Activated CD4-positive, alpha-beta T cell treated with anti-CD3 and anti-CD28 coated beads for 1 hour (primary cell): Measurements from ENCODE around the gene CCDC88B.

Source experiments
- DNase-seq: peaks from one replicate; pipeline ENCODE4 v3.0.0-alpha.2; 2020

CCDC88B gene

GRCh38 chr11:64339754-64340408 is at the start of gene CCDC88B:
TSS of gene CCDC88B (plus strand) at chr11:64340204. CDS start at chr11:64340267, 63 bp downstream.
- peak; percentile 75 for DNase-seq

GRCh38 chr11:64290352-64291261 is 49.4 kb upstream of the CCDC88B start:
- no peak for DNase-seq

- DNase-seq = no peak
Observed at GRCh38 chr11:64291262-64291751, 48.7 kb upstream of the CCDC88B start, which contains the start of gene KCNK4. TSS of gene KCNK4 (plus strand) at chr11:64291302. CDS start at chr11:64293019, 1,717 bp downstream.

- DNase-seq = no peak
Observed at GRCh38 chr11:64291752-64292459, 48.1 kb upstream of the CCDC88B start.

- DNase-seq = no peak
Observed at GRCh38 chr11:64292460-64293254, 47.3 kb upstream of the CCDC88B start.

GRCh38 chr11:64294774-64295173 is 45.2 kb upstream of the CCDC88B start:
- DNase-seq = no peak

- no peak for DNase-seq
Observed at GRCh38 chr11:64295760-64296159, 44.2 kb upstream of the CCDC88B start.

- DNase-seq = no peak
Observed at GRCh38 chr11:64296236-64296635, 43.8 kb upstream of the CCDC88B start.

- DNase-seq = no peak
Observed at GRCh38 chr11:64296830-64297698, 42.9 kb upstream of the CCDC88B start.

GRCh38 chr11:64297699-64298358 is 42.2 kb upstream of the CCDC88B start:
- DNase-seq = no peak

- no peak for DNase-seq
Observed at GRCh38 chr11:64298966-64299846, 40.8 kb upstream of the CCDC88B start.

- DNase-seq = no peak
Observed at GRCh38 chr11:64299847-64300648, 40.0 kb upstream of the CCDC88B start, which contains the start of gene CATSPERZ. TSS of gene CATSPERZ (plus strand) at chr11:64300358. CDS start at chr11:64300411, 53 bp downstream.

GRCh38 chr11:64303109-64304031 is 36.6 kb upstream of the CCDC88B start:
- DNase-seq = no peak

GRCh38 chr11:64304032-64304315 is 36.0 kb upstream of the CCDC88B start:
- no peak for DNase-seq

GRCh38 chr11:64304316-64305072 is 35.5 kb upstream of the CCDC88B start:
- peak; percentile 86 for DNase-seq

GRCh38 chr11:64305075-64305690 is 34.8 kb upstream of the CCDC88B start, which contains the start of gene ESRRA:
TSS of gene ESRRA (plus strand) at chr11:64305524. CDS start at chr11:64307180, 1,656 bp downstream.
- DNase-seq = peak; percentile 100
